Motor neuron (in vitro differentiated cells): Measurements from ENCODE around the gene CALML6. TPM values are rescaled to one million over a fixed set of nuclear protein-coding genes. Genes with fewer than 3 reads are reported as not detected.

ENCODE experiments used
- ATAC-seq, 8 experiments: fragments of 200-7000 bp; cut with Tn5 transposase; replicated peaks in 6 of 8; 2 replicates each; pipeline ENCODE4 v1.8.0; 2021; ENCODE audit warnings: mild to moderate bottlenecking in 8 of 8, moderate library complexity in 8 of 8
- H3K27ac ChIP-seq, 2 donors: fragments of 250-450 bp; sonication (Bioruptor Pico); 2 replicates each; pipeline ENCODE4 v1.9.0; 2021; ENCODE audit warnings: antibody characterized with exemption in 2 of 2, mild to moderate bottlenecking in 2 of 2, moderate library complexity in 1 of 2
- H3K4me1 ChIP-seq, 2 donors: fragments of 250-450 bp; sonication (Bioruptor Pico); replicated peaks in 1 of 2; 2 replicates each; pipeline ENCODE4 v1.6.1; 2021; ENCODE audit warnings: antibody characterized with exemption in 2 of 2, mild to moderate bottlenecking in 2 of 2, moderate library complexity in 1 of 2
- H3K4me3 ChIP-seq, 5 donors: fragments of 250-450 bp; sonication (Bioruptor Pico); 2 replicates each; pipeline ENCODE4 v1.9.0; 2021; ENCODE audit warnings: antibody characterized with exemption in 5 of 5, mild to moderate bottlenecking in 5 of 5, moderate library complexity in 4 of 5
- WGBS, 10 experiments: fragments of 450-650 bp; shearing (Covaris generic); methylation state at CpG; one replicate each; pipeline ENCODE4 v1.0.0; 2022; 5-methylcytosine and 5-hydroxymethylcytosine counted together
- in situ Hi-C, 9 experiments: fragments of 400-800 bp; cut with MboI; loops; one replicate each; pipeline ENCODE4 v1.15.0; 2021; ENCODE audit warnings: low sequenced_read_pairs in 9 of 9, low pct_unique_long_range_greater_than_20kb in 2 of 9; ENCODE audit not compliant: unreplicated experiment in 9 of 9
- total RNA-seq, 8 experiments: library from RNA; unstranded; fragments of 300-600 nt; gene quantifications; 2 replicates each; pipeline versions ENCODE4 v1.2.3 to v1.2.4, GENCODE V29; 2022

CALML6 gene
- total RNA-seq, 8 experiments from 2014 or later = 0.22 to 1.9 (median 0.70) TPM

DNA sequence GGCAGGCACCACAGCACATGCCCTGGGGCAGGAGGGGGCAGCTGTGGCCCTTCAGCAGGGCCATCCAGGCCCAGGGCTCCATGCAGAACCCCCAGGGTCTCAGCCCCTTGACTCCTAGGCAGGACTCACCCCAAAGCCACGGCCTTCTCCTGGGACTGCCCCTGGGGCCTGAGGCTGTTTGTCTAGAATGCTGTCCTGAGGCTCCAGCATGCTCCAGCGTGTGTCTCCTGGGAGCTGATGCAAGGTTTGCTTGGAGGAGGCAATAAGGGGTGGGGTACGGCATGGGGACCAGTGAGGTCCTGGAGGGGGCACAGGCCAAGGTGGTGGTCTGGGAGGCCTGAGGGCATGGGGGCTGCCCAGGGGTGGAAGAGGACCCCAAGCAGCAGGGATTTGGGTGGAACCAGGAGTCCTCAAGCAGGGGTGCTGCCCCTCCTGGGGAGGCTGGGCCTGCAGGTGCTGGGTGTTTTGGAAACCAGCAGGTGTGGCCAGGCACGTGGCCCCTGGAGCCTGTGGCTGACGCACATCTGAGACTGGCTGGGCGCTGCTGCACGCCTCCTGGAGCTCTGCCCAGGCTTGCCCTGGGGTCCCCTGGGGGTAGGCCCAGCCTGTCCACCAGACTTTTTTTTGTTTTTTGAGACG is 7.8 kb upstream of the CALML6 start:
- peak in 7 of 8 experiments; percentile 2 to 46 (median 10) for ATAC-seq
- in situ Hi-C loops = loop anchor here in 1 of 9 experiments (25.0 kb wide), 1 partner anchor 145 kb away; no protein-coding TSS in a partner anchor
- WGBS, 10 experiments = 100% methylated on average over 1 of the region's 8 CpGs; no CpG with 5 or more reads in 8 of the 10 experiments

GRCh38 chr1:1908506-1908791 is 6.6 kb upstream of the CALML6 start:
- H3K4me3 ChIP-seq = peak overlapping the region; percentile 35 to 57 (median 49)
- WGBS, 10 experiments = 0 to 88% methylated on average over 3 of the region's 21 CpGs; no CpG with 5 or more reads in 8 of the 10 experiments
- H3K27ac ChIP-seq = peak overlapping the region; percentile 29 to 78
- peaks cover 27 to 31% of the 10 kb centered on the region in 2 donors for H3K4me1 ChIP-seq
- in situ Hi-C loops = loop anchor here in 1 of 9 experiments (25.0 kb wide), 1 partner anchor 146 kb away; no protein-coding TSS in a partner anchor
- no peak for ATAC-seq

More for the DNA sequence above, 7.8 kb upstream of the CALML6 start:
- peak overlapping the region; percentile 68 to 82 for H3K27ac ChIP-seq
- no peak overlapping the region for H3K4me3 ChIP-seq
- peaks cover 27 to 31% of the 10 kb centered on the region in 2 donors for H3K4me1 ChIP-seq

DNA sequence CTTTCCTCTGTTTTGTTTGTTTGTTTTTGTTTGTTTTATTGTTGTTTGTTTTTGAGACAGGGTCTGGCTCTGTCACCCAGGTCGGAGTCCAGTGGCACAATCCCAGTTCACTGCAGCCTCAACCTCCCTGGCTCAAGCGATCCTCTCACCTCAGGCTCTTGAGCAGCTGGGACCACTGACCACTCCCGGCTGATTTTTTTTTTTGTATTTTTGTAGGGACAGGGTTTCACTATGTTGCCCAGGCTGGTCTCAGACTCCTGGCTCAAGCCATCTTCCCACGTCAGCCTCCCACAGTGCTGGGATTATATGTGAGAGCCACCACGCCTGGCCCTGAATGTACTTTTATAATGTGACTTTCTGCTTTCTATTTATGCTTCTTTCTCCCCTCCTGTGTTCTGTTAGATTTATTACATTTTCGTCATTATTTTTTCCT is 5.0 kb upstream of the CALML6 start:
- WGBS, 10 experiments = 63 to 100% (median 92%) methylated on average over 2 to 6 of the region's 6 CpGs; no CpG with 5 or more reads in 1 of the 10 experiments
- ATAC-seq = no peak
- no peak overlapping the region for H3K4me3 ChIP-seq
- peaks cover 30 to 41% of the 10 kb centered on the region in 2 donors for H3K4me1 ChIP-seq
- in situ Hi-C loops = loop anchor here in 1 of 9 experiments (25.0 kb wide), 1 partner anchor 148 kb away; no protein-coding TSS in a partner anchor
- no peak overlapping the region for H3K27ac ChIP-seq

DNA sequence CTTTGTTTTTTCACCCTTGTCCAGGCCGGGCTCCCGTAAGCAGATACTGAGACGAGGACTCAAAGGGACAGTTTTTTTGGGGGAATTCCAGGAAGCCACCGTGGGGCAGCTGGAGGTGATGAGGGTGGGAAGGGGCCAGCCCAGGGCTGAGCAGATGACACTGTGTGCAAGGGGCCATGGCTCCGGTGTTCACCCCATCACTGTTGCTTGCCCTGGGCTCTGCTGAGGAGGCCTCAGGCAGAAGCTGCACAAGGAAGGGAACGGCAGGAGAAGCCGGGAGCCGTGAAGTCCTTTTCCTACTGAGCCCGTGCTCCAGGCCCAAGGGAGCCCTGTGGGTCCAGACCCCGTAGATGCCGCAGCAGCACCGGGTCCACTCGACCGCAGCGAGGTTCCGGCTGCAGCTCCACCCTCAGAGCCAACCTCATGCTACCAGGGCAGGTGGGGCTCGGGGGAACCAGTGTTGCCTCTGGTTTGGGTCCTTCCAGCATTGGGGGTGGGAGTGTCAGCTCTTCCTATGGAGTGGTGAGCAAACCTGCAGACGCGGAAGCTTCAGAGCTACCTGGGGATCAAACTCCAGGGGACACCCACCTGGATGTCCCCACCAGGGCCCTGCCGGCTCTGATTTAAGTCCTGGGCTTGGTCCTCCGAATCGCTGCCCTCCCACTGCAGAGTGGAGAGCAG is 4.3 kb upstream of the CALML6 start:
- in situ Hi-C loops = loop anchor here in 1 of 9 experiments (25.0 kb wide), 1 partner anchor 148 kb away; no protein-coding TSS in a partner anchor
- Histone ChIP-seq H3K27ac (no peak overlapping the region), H3K4me3 (no peak overlapping the region), H3K4me1 (peaks cover 29 to 41% of the 10 kb centered on the region in 2 donors)
- ATAC-seq = no peak
- 60 to 100% (median 87%) methylated on average over 2 to 9 of the region's 22 CpGs; no CpG with 5 or more reads in 2 of the 10 experiments for WGBS, 10 experiments

DNA sequence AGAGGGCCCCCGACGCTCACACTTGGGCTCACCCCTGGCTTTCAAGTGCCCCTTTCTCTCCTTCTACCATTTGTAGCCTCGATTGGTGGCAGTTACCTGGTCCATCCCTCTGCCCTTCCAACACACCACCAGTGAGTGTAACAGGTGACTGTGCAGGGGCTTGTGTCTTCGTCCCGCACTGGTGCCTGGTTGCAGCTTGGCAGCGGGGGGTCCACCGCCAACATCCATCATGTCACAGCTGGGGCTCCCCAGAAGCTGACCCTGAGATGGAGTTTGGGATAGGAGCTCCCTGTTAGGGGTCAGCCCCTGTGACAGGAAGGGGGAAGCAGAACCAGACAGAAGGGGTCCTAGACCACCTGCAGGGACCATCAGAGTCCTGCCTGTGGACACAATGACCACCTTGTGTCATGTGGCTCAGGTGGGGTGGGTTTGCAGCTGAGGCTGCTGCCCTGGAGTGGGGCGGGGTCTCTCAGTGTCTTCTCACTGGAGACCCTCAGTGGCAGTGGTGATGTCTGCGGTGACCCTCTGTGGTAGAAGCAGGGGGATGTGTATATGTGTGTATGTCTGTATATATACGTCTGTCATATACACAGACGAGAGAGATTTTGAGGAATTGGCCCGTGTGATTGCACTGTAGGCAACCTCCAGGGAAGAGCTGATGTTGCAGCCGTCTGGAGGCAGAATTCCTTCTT is 3.6 kb upstream of the CALML6 start:
- Histone ChIP-seq H3K4me1 (peaks cover 22 to 36% of the 10 kb centered on the region in 2 donors), H3K27ac (no peak overlapping the region), H3K4me3 (no peak overlapping the region)
- in situ Hi-C loops = loop anchor here in 1 of 9 experiments (25.0 kb wide), 1 partner anchor 149 kb away; no protein-coding TSS in a partner anchor
- WGBS, 10 experiments = 50 to 100% (median 83%) methylated on average over 1 to 9 of the region's 13 CpGs; no CpG with 5 or more reads in 1 of the 10 experiments
- ATAC-seq = no peak

GRCh38 chr1:1914101-1914970 is 724 bp upstream of the CALML6 start:
- no peak for ATAC-seq
- H3K4me1 ChIP-seq = peaks cover 9 to 26% of the 10 kb centered on the region in 2 donors
- peak overlapping the region in 1 of 2 donors; percentile 13 for H3K27ac ChIP-seq
- no peak overlapping the region for H3K4me3 ChIP-seq
- in situ Hi-C loops = loop anchor here in 1 of 9 experiments (25.0 kb wide), 1 partner anchor 152 kb away; no protein-coding TSS in a partner anchor
- WGBS, 10 experiments = 42 to 92% (median 55%) methylated on average over 2 to 5 of the region's 20 CpGs; no CpG with 5 or more reads in 4 of the 10 experiments

GRCh38 chr1:1915911-1916840 is 1.1 kb downstream of the CALML6 start:
- H3K4me3 ChIP-seq = no peak overlapping the region
- 83 to 90% (median 89%) methylated on average over 2 to 8 of the region's 23 CpGs; no CpG with 5 or more reads in 6 of the 10 experiments for WGBS, 10 experiments
- H3K4me1 ChIP-seq = peaks cover 9 to 27% of the 10 kb centered on the region in 2 donors
- no peak for ATAC-seq
- H3K27ac ChIP-seq = no peak overlapping the region
- in situ Hi-C loops = loop anchor here in 1 of 9 experiments (25.0 kb wide), 1 partner anchor 154 kb away; no protein-coding TSS in a partner anchor

- in situ Hi-C loops = loop anchor here in 1 of 9 experiments (25.0 kb wide), 1 partner anchor 155 kb away; no protein-coding TSS in a partner anchor
- ATAC-seq = no peak
- no peak overlapping the region for H3K27ac ChIP-seq
- peaks cover 9 to 27% of the 10 kb centered on the region in 2 donors for H3K4me1 ChIP-seq
- WGBS, 10 experiments = 65 to 70% methylated on average over 2 to 4 of the region's 19 CpGs; no CpG with 5 or more reads in 8 of the 10 experiments
- H3K4me3 ChIP-seq = no peak overlapping the region
Measured at GRCh38 chr1:1916851-1917251, 1.8 kb downstream of the CALML6 start.

- peaks cover 9 to 27% of the 10 kb centered on the region in 2 donors for H3K4me1 ChIP-seq
- no peak for ATAC-seq
- 82 to 100% (median 87%) methylated on average over 1 to 10 of the region's 14 CpGs; no CpG with 5 or more reads in 7 of the 10 experiments for WGBS, 10 experiments
- in situ Hi-C loops = loop anchor here in 1 of 9 experiments (25.0 kb wide), 1 partner anchor 155 kb away; no protein-coding TSS in a partner anchor
- H3K27ac ChIP-seq = no peak overlapping the region
- H3K4me3 ChIP-seq = no peak overlapping the region
Measured at GRCh38 chr1:1917304-1917976, 2.4 kb downstream of the CALML6 start.

- in situ Hi-C loops = loop anchor here in 1 of 9 experiments (25.0 kb wide), 1 partner anchor 156 kb away; no protein-coding TSS in a partner anchor
- Histone ChIP-seq H3K4me1 (peaks cover 9 to 31% of the 10 kb centered on the region in 2 donors), H3K27ac (peak overlapping the region in 1 of 2 donors; percentile 5), H3K4me3 (peak overlapping the region; percentile 33 to 43 (median 39))
- WGBS, 10 experiments = 40 to 100% (median 59%) methylated on average over 1 to 20 of the region's 46 CpGs; no CpG with 5 or more reads in 7 of the 10 experiments
- ATAC-seq = peak in 3 of 8 experiments; percentile 0 to 1 (median 0)
Measured at GRCh38 chr1:1917995-1918900, 3.2 kb downstream of the CALML6 start.
